PFSK-1 (cell line): Measurements from ENCODE around the gene KCNQ5.

ENCODE experiments used
- POLR2AphosphoS5 ChIP-seq: IDR thresholded peaks from 2 replicates; pipeline ENCODE4 v1.6.1; 2012; ENCODE audit warnings: low read depth, mild to moderate bottlenecking, control low read depth, low read length, moderate library complexity
- REST ChIP-seq, 2 experiments: IDR thresholded peaks; 2 replicates each; pipeline versions ENCODE4 v1.6.1 to v1.8.0; 2011 to 2012; ENCODE audit warnings: low read depth in 2 of 2, low read length in 2 of 2, control low read depth in 1 of 2, inconsistent platforms in 1 of 2, mild to moderate bottlenecking in 1 of 2, moderate library complexity in 1 of 2; ENCODE audit not compliant: insufficient read depth in 1 of 2
- SIN3A ChIP-seq: IDR thresholded peaks from 2 replicates; pipeline ENCODE4 v1.6.1; 2012; ENCODE audit warnings: mild to moderate bottlenecking, low read length, moderate library complexity, borderline replicate concordance; ENCODE audit not compliant: insufficient read depth

- TF ChIP-seq POLR2AphosphoS5: no peak
- no peak for TF ChIP-seq SIN3A
- TF ChIP-seq REST (IDR thresholded peaks at IDR 0.05; ENCODE audit: insufficient read depth in 1 of 2, low read depth in 2 of 2, low read length in 2 of 2): no peak
Measured at GRCh38 chr6:73207221-73207837, 585.5 kb downstream of the KCNQ5 start.
